IPS DF 4.7 (cell line): Measurements from ENCODE around the gene BNIP5.

Experiments
- DNase-seq: peaks from one replicate; pipeline ENCODE4 v3.0.0-alpha.2; 2013; ENCODE audit warnings: low spot score; ENCODE audit errors: extremely low read depth

Gene BNIP5

DNA sequence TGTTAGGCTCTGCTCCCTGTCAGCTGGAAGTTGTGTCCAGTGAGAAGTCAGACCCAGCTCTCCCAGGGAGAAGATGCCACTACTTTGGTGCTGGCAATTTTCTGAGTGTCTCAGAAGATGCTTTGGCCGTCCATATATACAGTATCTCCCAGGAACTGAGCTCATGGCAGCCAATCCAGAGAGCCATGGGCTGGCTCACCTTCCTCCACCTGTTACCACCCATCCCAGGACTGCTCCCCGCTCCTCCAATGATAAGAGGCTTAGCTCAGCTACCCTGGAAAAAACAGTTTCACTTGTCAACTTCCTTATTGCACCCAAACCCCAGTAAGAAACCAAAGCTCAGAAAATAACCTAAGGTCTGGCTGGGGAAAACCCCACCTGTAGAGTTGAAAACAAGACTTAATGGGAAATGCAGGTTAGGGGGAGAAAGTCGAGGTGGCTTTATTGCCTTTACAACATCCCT, at the start of gene BNIP5:
BNIP5 (minus strand) TSS at position 110 of the 463 bp plus-strand sequence. CDS start 6,198 bp downstream, outside the sequence.
- no peak for DNase-seq

GRCh38 chr6:36384095-36384494, 47.4 kb upstream of the BNIP5 start:
- DNase-seq = no peak

GRCh38 chr6:36383606-36384005, 46.9 kb upstream of the BNIP5 start:
- no peak for DNase-seq

DNA sequence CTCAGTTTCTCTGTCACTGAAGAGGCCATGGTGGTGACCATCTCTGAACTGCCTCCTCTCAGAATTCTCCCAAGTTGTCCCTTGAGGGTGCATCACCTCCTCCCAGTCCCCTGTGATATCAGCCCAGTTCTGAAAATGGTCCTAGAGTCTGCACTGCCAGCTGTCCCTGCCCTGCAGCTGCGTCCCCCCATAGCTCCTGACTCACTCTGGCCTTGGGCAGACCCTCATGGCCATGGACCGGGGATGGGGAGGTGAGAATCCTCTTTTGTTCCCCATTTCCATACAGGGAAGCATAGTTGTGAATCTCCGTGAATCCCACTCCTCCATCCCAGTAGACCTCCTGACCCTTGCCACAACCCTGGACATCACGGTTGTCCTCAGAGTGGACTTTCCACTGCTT, 46.3 kb upstream of the BNIP5 start:
- DNase-seq = no peak

- DNase-seq = no peak
These were observed 45.1 kb upstream of the BNIP5 start for GRCh38 chr6:36381502-36382389.

DNA sequence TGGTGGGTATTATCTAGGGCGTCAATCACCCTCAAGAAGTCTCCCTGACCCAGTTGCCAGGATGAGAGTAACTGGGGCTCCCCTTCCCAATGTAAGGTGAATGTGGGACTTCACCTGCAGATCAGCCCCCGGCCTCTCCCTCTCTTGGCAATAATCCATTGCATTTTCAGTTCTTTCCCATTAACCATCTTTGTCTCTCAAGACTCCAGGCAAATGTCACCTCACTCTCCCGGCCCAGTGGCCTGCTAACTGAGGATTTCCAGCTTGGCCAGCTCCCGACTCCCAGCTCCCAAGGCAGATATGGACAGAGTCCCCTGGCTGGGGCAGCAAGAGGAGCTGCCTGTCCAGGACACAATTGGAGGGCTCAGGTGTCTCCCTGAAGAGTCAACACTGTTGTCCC, 43.5 kb upstream of the BNIP5 start:
- no peak for DNase-seq

- no peak for DNase-seq
These were observed 42.2 kb upstream of the BNIP5 start for GRCh38 chr6:36378936-36379335.

DNA sequence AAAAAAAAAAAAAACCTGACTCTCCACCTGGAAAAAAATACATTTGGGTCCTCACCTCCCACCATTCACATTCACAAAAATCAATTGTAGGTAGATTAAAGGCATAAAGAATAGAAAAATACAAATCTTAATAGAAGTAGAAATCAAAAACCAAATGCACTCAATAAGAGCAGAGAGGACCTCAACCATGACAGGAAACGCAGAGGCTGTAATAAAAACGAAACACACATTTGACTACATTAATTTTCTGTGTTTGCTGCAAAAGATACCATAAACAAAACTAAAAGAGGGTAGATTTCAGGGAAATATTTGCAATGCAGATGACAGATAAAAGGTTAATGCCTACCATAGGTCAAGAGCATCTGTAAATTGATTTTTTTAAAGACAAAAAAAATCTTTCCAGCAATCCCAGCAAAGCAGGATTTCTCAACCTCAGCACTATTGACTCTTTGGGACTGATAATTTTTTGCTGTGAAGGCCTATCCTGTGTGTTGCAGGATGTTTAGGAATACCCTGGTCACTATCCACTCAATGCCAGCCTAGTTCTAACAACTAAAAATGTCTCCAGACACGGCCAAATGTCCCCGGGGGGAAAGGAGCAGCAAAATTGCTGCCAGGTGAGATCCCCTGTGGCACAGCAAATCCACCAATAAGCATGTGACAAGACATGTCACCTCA, 41.7 kb upstream of the BNIP5 start:
- DNase-seq = no peak

DNA sequence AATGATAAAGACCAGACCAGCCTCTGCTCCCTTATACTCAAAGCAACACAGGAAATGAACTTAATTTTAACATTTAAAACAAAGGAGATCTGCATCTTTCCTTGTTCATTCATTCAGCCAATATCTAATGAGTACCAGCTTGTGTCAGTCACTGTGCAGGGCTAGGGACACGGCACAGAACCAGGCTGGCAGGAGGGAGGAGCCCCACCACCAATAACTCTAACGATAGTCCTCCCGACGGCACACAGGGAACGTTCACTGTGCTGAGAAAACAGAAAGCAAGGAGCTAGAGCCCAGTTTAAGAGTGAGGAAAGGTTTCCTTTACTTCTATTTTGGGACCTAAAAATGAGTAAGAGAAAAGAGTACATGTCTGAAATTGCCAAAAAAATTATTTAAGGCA, 40.9 kb upstream of the BNIP5 start:
- DNase-seq = no peak

DNA sequence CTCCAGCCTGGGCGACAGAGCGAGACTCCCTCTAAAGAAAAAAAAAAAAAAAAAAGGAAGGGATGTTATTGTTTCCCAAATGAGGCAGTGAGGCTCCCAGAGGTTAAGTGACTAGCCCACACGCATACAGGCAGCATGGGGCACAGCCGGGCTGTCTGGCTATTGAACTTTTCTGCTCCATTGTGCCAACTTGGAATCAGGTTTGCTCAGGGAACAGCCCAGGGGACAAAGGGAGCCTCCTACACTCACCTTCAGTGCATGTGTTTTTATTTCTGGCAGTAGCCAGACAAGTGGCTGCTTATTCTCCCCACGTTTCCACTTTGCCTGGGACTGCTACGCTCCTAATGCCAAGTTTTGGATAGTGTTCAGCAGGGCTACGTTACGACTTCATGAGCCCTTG, 40.1 kb upstream of the BNIP5 start:
- no peak for DNase-seq

GRCh38 chr6:36376183-36376582, 39.5 kb upstream of the BNIP5 start:
- DNase-seq = no peak

DNA sequence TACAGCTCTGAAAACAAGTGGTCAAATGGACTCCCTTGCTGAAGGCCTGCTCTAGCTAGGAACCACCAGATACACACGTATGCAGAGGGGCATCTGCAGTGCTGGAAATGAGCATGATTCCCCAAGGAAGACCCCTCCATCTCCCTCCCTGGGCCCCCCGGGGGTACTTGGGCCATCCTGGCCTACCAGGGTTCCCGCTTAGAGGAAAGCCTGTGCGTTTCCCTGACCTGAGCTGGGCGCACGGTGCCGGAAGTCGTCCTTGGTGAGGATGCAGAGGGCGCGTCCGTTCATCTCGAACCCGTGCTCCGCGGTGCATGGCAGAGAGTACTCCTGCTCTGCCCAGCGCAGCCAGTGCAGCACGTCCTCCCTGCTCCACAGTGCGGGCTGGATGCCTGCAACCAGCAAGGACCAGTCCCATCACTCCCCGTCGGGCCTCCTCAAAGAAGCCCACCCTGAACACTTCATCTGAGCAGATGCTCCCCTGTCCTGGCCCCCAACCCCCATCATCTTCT, 39.0 kb upstream of the BNIP5 start:
- DNase-seq = no peak

- no peak for DNase-seq
These were observed 38.3 kb upstream of the BNIP5 start for GRCh38 chr6:36374972-36375371.

GRCh38 chr6:36374194-36374593, 37.5 kb upstream of the BNIP5 start:
- no peak for DNase-seq

GRCh38 chr6:36373368-36374019, 36.8 kb upstream of the BNIP5 start:
- DNase-seq = no peak

- DNase-seq = no peak
These were observed 35.4 kb upstream of the BNIP5 start for GRCh38 chr6:36372088-36372487.

- no peak for DNase-seq
These were observed 34.5 kb upstream of the BNIP5 start for GRCh38 chr6:36371211-36371610.

GRCh38 chr6:36370638-36371037, 34.0 kb upstream of the BNIP5 start:
- DNase-seq = no peak

DNA sequence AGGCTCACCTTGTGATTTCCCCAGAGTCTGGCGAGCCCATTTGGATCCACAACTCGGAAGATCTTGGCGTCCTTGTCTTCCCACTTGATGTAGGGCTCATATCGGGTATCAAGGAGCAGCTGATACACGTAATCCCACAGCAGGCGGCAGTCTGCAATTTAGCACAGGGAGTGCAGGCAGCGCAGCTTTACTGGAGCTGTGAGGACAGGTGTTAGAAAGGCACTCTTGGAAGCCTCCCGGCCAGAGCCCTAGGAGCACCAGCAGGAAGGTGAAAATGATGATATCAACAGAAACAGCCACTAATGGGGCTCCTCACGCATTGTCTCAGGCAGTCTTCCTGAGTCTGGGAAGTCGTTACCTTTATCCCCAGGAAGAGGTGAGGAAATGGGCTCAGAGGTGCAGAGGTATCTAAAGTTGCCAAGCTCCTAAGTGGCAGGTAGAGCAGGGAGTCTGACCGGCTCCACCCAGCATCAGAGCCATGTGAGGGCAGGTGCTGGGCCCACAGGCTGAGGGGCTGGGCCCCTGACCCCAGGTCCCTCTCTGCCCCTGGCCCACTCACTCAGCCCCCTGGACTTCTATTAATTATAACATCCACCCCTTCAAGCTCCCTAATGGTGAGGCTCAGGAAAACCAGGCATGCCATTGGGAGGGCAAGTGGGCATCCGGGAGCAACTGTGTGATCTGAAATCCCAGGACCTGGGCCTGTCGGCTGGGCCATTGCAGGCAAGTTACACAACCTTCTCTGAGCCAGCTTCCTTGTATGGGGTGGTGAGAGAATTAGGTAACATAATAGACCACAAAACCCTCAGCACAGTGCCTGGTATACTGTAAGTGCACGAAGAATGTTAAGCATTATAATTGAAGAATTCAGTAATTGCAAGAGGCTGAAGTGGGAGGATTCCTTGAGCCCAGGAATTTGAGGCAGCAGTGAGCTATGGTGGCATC, 32.5 kb upstream of the BNIP5 start:
- DNase-seq = no peak

DNA sequence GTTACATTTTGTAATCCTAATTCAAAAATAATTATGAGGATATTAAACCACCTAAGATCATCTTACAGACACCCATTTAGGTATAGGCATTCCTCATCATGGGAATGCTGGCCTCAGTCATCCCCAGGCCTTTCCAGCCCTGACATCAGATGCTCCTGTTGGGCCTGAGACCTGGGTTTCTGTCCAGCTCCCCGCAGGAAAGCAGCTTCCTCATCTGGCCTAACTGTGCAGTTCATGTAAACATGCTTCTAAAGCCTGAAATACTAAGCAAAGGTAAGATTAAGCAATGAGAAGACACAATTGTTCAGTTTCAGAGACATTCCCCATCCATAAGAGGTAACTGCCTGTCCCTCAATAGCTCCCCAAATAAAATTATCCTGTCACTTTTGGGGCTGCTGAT, 31.7 kb upstream of the BNIP5 start:
- no peak for DNase-seq

DNA sequence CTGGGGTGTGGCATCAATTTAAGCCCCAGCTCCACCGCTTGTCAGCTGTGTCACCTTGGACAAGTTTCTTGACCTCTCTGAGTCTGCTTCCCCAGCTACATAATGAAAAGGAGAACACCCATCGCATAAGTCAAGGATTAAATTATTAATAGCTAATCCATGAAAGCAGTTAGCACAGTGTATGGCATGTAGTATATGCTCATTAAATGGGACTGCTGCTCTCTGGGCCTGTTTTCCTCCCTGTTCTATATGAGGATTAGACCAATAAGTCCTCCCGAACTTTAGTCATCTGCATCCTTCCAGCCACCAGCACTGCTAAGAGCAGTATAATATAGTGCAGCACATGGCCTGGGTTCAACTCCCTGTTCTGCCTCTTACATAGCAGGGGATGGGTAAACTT, 31.1 kb upstream of the BNIP5 start:
- DNase-seq = no peak
